Left lung (tissue), 10 donors: ENCODE results near the gene TWF2. TPM values are rescaled to one million over a fixed set of nuclear protein-coding genes. Genes with fewer than 3 reads are reported as not detected.
A peak's percentile ranks its signal among the peaks of the same experiment; 100 is the strongest.

ENCODE experiments used
- ATAC-seq: fragments of 200-7000 bp; cut with Tn5 transposase; one replicate; pipeline ENCODE4 v1.9.1; 2020; ENCODE audit warnings: moderate library complexity
- DNase-seq, 4 donors: peaks; one replicate each; pipeline ENCODE4 v3.0.0-alpha.2; 2013 to 2020
- H3K27ac ChIP-seq, 2 donors: fragments of 200-600 bp; sonication (generic) in 1 of 2; one replicate each; pipeline versions ENCODE4 v1.5.0 to v1.8.0; 2020 to 2021
- H3K27me3 ChIP-seq, 2 donors: fragments of 200-600 bp; sonication (generic) in 1 of 2; one replicate each; pipeline versions ENCODE4 v1.5.0 to v1.8.0; 2020 to 2021
- H3K36me3 ChIP-seq, 2 donors: fragments of 200-600 bp; sonication (generic) in 1 of 2; one replicate each; pipeline versions ENCODE4 v1.5.0 to v1.8.0; 2020 to 2021
- H3K4me1 ChIP-seq, 2 donors: fragments of 200-600 bp; one replicate each; pipeline ENCODE4 v1.8.0; 2021
- H3K4me3 ChIP-seq, 2 donors: fragments of 200-600 bp; sonication (generic) in 1 of 2; one replicate each; pipeline versions ENCODE4 v1.5.0 to v1.8.0; 2020 to 2021; ENCODE audit warnings: mild to moderate bottlenecking in 1 of 2
- H3K9me3 ChIP-seq, 2 donors: fragments of 200-600 bp; sonication (generic) in 1 of 2; one replicate each; pipeline versions ENCODE4 v1.5.0 to v1.8.0; 2020 to 2021
- intact Hi-C, 2 donors: fragments of 100-400 bp; cut with DNase I; formaldehyde crosslinking; loops; one replicate each; pipeline versions ENCODE4 v1.11.2 to v1.14.2; 2022
- polyA plus RNA-seq, 6 donors: library from polyadenylated mRNA; unstranded; fragments of 120-200 nt; gene quantifications; one replicate each; pipeline ENCODE4 v1.2.1, GENCODE V29; 2013; ENCODE audit not compliant: insufficient read length in 6 of 6
- total RNA-seq, 2 donors: library from RNA; stranded (reverse); fragmentation: NEBNext Ultra II Directional; extraction: Animal tissue kit (Norgen Biotek cat#: 25700); gene quantifications; one replicate each; pipeline ENCODE4 v1.2.1, GENCODE V29; 2021
- TF ChIP-seq, protein P1 (sequence below), 2 donors: fragments of 200-600 bp; sonication (generic) in 1 of 2; IDR thresholded peaks; one replicate each; pipeline versions ENCODE4 v1.5.0 to v1.8.0; 2021; ENCODE audit warnings: antibody characterized with exemption in 2 of 2
- donor health status: DM: no; HTN: yes; CAD: no.
- donor health status: DM: no; HTN: no; CAD: no.

TWF2 gene
- total and polyA plus RNA-seq, 8 donors = 28.9 to 77.5 (median 32.4) TPM

DNA sequence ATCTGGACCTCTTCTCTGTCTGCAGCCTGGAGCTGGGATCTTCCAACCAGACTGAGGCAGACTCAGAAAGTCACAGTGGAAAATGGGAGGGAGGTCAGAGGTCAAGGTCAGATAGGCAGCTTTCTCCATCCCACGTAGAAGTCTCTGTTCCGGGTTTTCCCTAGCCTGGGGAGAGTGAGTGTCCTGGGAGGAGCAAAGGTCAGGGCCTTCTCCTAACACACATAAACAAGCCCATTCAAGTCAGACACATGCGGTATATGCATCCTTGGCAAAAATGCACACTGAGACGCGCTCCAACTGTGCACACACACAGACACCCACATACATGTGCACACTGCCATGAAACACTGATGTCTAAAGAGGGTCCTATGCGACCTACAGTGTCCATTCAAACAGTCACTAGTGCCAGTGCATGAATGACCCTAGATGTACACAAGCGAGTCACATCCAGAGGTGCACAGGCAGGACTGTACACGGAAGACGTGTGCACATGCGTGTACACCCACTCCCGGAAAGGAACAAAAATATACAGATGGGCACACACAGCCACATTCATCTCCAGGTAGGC, 681 bp downstream of the TWF2 start:
- peak; percentile 5 for ATAC-seq
- intact Hi-C loops = loop anchor here in 1 of 2 donors (10.0 kb wide), 1 partner anchor 207 kb away; the partner anchor contains the start of gene SEMA3G
- Histone ChIP-seq H3K36me3 (peaks cover 0 to 21% of the 10 kb centered on the region in 2 donors), H3K4me1 (peaks cover 28 to 70% of the 10 kb centered on the region in 2 donors), H3K27ac (peak overlapping the region; percentile 87 to 90), H3K27me3 (no peaks in the 10 kb centered on the region), H3K9me3 (no peaks in the 10 kb centered on the region), H3K4me3 (peak overlapping the region; percentile 92 to 94)
- peak in 1 of 4 donors; percentile 50 for DNase-seq
- TF ChIP-seq, protein P1, sequence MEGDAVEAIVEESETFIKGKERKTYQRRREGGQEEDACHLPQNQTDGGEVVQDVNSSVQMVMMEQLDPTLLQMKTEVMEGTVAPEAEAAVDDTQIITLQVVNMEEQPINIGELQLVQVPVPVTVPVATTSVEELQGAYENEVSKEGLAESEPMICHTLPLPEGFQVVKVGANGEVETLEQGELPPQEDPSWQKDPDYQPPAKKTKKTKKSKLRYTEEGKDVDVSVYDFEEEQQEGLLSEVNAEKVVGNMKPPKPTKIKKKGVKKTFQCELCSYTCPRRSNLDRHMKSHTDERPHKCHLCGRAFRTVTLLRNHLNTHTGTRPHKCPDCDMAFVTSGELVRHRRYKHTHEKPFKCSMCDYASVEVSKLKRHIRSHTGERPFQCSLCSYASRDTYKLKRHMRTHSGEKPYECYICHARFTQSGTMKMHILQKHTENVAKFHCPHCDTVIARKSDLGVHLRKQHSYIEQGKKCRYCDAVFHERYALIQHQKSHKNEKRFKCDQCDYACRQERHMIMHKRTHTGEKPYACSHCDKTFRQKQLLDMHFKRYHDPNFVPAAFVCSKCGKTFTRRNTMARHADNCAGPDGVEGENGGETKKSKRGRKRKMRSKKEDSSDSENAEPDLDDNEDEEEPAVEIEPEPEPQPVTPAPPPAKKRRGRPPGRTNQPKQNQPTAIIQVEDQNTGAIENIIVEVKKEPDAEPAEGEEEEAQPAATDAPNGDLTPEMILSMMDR (IDR thresholded peaks at IDR 0.05) = no peak

DNA sequence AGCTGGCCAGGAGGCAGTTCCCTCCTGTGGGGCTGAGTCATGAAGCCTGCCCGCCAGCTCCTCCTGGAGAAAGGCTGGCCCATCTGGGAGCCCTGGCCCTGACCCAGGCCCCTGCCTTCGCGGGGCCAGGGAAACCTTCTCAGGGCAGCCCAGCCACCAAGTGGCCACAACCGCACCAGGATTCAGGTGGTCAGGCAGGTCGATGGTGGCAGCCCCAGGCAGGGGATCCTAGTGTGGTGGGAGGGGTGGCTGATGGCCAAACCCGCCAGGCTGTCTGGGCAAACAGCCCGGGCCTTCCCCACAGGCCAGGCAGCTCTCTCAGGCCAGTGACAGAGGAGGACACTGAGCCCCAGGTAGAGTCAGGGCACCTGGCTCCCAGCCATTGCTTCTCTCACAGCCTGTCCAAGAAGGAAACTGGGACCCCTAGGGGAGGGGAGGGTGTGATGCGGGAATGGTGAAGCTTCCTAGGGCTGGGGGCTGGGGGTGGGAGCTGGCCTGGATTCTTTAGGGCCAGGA, 1.2 kb downstream of the TWF2 start:
- TF ChIP-seq, protein P1 (IDR thresholded peaks at IDR 0.05) = no peak
- DNase-seq (peak in 2 of 4 donors; percentile 89 to 93), ATAC-seq (peak; percentile 74)
- no peaks in the 10 kb centered on the region for H3K9me3 ChIP-seq
- H3K4me1 ChIP-seq = peaks cover 28 to 72% of the 10 kb centered on the region in 2 donors
- peak overlapping the region; percentile 87 to 90 for H3K27ac ChIP-seq
- H3K36me3 ChIP-seq = peaks cover 0 to 26% of the 10 kb centered on the region in 2 donors
- peak overlapping the region; percentile 10 to 92 for H3K4me3 ChIP-seq
- no peaks in the 10 kb centered on the region for H3K27me3 ChIP-seq
- intact Hi-C loops = loop anchor here in 1 of 2 donors (10.0 kb wide), 1 partner anchor 207 kb away; the partner anchor contains the start of gene SEMA3G

DNA sequence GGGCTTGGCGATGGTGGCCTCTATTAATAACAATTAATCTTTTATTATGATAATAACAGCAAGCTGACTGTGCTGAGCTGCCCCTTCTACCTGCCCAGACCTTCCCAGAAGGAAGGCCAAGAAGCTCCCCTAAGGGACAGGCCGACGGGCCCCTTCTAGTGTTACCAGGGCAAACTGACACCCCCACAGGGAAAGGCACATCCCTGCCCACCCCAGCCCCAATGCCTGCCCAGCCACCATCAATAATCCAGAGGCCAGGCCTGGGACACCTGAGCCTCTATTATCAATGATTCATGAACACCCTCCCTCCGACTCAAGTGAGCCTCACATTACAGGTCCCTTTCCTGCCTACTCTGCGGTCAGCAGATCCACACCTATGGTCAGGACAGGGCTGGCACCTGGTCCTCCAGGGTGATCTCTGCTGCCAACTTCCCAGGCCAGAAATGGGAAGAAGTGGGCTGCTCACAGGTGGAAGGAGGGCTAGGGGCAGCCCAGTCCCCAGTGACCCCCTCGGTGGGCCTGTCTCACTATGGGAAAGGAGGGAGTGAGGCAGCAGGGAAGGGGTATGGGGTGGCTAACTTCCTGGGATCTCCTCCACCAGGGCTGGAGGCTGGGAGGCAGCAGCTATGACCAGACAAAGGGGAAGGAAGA, 1.8 kb downstream of the TWF2 start:
- TF ChIP-seq, protein P1 (IDR thresholded peaks at IDR 0.05) = no peak
- intact Hi-C loops = loop anchor here in 1 of 2 donors (10.0 kb wide), 1 partner anchor 208 kb away; the partner anchor contains the start of gene SEMA3G
- no peaks in the 10 kb centered on the region for H3K9me3 ChIP-seq
- ATAC-seq (no peak), DNase-seq (peak in 1 of 4 donors; percentile 33)
- peak overlapping the region; percentile 87 to 90 for H3K27ac ChIP-seq
- no peaks in the 10 kb centered on the region for H3K27me3 ChIP-seq
- H3K4me3 ChIP-seq = peak overlapping the region; percentile 10 to 92
- peaks cover 28 to 73% of the 10 kb centered on the region in 2 donors for H3K4me1 ChIP-seq
- H3K36me3 ChIP-seq = peaks cover 0 to 32% of the 10 kb centered on the region in 2 donors

DNA sequence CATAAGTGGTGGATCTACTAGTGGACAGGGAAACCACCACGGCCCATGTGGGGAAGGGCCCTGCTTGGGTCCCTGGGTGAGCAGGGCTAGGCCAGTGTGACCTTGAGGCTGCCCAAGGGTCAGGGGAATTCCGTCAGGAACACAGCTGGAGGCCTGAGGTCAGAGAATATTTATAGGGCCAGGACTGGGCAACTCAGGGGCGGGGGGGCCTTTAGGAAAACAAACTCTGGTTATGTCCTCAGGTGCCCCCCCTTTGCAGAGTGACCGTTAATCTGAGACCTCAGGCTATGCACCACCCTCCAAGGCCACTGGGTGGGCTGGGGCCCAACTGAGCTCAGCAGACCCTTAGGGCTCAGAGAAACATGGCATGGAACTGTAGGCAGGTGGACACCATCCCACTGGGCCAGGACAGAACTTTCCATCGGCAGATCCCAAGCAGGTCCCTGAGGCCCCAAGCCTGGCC, 2.5 kb downstream of the TWF2 start:
- peak overlapping the region in 1 of 2 donors; percentile 92 for H3K4me3 ChIP-seq
- TF ChIP-seq, protein P1 (IDR thresholded peaks at IDR 0.05) = no peak
- intact Hi-C loops = loop anchor here in 1 of 2 donors (10.0 kb wide), 1 partner anchor 208 kb away; the partner anchor contains the start of gene SEMA3G
- peaks cover 0 to 39% of the 10 kb centered on the region in 2 donors for H3K36me3 ChIP-seq
- ATAC-seq = no peak
- H3K9me3 ChIP-seq = no peaks in the 10 kb centered on the region
- H3K27ac ChIP-seq = peak overlapping the region in 1 of 2 donors; percentile 87
- H3K27me3 ChIP-seq = no peaks in the 10 kb centered on the region
- peak in 1 of 4 donors; percentile 32 for DNase-seq
- H3K4me1 ChIP-seq = peaks cover 28 to 80% of the 10 kb centered on the region in 2 donors
